ENCODE measurements around the gene RFC5.

Gene RFC5

GRCh38 chr12:118010903-118011302 lies 5.6 kb upstream of the RFC5 start:
- Histone ChIP-seq H3K9me3 (ENCODE audit: insufficient read depth, low read length) (no peaks in the 10 kb centered on the region), H3K79me2 (ENCODE audit: insufficient read depth, low read length) (no peaks in the 10 kb centered on the region), H4K20me1 (ENCODE audit: low read depth, low read length) (no peaks in the 10 kb centered on the region), H3K9ac (ENCODE audit: low read length) (no peak overlapping the region), H3F3A (ENCODE audit: insufficient read depth) (no peaks in the 10 kb centered on the region), H3K4me2 (ENCODE audit: low read depth, low read length, poor library complexity, severe bottlenecking) (no peak overlapping the region), H3K9me2 (replicated peaks; ENCODE audit: insufficient read depth, low read length) (no peaks in the 10 kb centered on the region), H3K27me3 (ENCODE audit: low read length) (no peaks in the 10 kb centered on the region), H3K4me3 (ENCODE audit: insufficient read depth, low read length, poor library complexity, severe bottlenecking) (no peak overlapping the region), H2AFZ (ENCODE audit: low read depth, low read length, severe bottlenecking) (no peak overlapping the region), H3K36me3 (ENCODE audit: low read length) (no peaks in the 10 kb centered on the region), H3K27ac (ENCODE audit: low read depth, low read length) (no peak overlapping the region)
- no peak for TF ChIP-seq EZH2phosphoT487 (conservative IDR thresholded peaks at IDR 0.05; ENCODE audit: low read length)
- TF ChIP-seq, protein P1, sequence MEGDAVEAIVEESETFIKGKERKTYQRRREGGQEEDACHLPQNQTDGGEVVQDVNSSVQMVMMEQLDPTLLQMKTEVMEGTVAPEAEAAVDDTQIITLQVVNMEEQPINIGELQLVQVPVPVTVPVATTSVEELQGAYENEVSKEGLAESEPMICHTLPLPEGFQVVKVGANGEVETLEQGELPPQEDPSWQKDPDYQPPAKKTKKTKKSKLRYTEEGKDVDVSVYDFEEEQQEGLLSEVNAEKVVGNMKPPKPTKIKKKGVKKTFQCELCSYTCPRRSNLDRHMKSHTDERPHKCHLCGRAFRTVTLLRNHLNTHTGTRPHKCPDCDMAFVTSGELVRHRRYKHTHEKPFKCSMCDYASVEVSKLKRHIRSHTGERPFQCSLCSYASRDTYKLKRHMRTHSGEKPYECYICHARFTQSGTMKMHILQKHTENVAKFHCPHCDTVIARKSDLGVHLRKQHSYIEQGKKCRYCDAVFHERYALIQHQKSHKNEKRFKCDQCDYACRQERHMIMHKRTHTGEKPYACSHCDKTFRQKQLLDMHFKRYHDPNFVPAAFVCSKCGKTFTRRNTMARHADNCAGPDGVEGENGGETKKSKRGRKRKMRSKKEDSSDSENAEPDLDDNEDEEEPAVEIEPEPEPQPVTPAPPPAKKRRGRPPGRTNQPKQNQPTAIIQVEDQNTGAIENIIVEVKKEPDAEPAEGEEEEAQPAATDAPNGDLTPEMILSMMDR (IDR thresholded peaks at IDR 0.05; ENCODE audit: insufficient read depth, low read length, poor library complexity, severe bottlenecking), result no peak

DNA sequence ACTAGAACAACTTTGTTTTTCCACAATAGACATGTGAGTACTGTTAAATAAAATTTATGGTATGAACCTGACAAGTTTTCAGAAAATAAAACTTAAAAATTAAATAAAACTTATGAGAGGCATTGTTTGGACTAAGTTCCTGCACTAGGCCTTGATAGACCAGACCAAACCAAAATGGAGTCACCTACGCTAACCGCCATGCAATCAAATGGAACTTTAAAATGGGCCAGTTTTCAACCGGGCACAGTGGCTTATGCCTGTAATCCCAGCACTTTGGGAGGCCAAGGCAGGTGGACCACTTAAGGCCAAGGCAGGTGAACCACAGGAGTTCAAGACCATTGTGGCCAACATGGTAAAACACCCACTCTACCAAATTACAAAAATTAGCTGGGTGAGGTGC lies 5.1 kb upstream of the RFC5 start:
- Histone ChIP-seq H3K79me2 (ENCODE audit: insufficient read depth, low read length) (no peaks in the 10 kb centered on the region), H3K27ac (ENCODE audit: low read depth, low read length) (no peak overlapping the region)

GRCh38 chr12:118011961-118012360 lies 4.5 kb upstream of the RFC5 start:
- Histone ChIP-seq H3K27ac (ENCODE audit: low read depth, low read length) (no peak overlapping the region), H3K9ac (ENCODE audit: low read length) (no peak overlapping the region), H3K27me3 (ENCODE audit: low read length) (no peaks in the 10 kb centered on the region), H3K9me2 (replicated peaks; ENCODE audit: insufficient read depth, low read length) (no peaks in the 10 kb centered on the region), H3K36me3 (ENCODE audit: low read length) (no peaks in the 10 kb centered on the region), H3K79me2 (ENCODE audit: insufficient read depth, low read length) (peaks cover 3% of the 10 kb centered on the region), H3K9me3 (ENCODE audit: insufficient read depth, low read length) (no peaks in the 10 kb centered on the region), H3K4me2 (ENCODE audit: low read depth, low read length, poor library complexity, severe bottlenecking) (no peak overlapping the region), H2AFZ (ENCODE audit: low read depth, low read length, severe bottlenecking) (no peak overlapping the region), H3K4me3 (ENCODE audit: insufficient read depth, low read length, poor library complexity, severe bottlenecking) (no peak overlapping the region), H4K20me1 (ENCODE audit: low read depth, low read length) (no peaks in the 10 kb centered on the region), H3F3A (ENCODE audit: insufficient read depth) (no peaks in the 10 kb centered on the region)
- TF ChIP-seq EZH2phosphoT487 (conservative IDR thresholded peaks at IDR 0.05; ENCODE audit: low read length), result no peak
- TF ChIP-seq, protein P1 (IDR thresholded peaks at IDR 0.05; ENCODE audit: insufficient read depth, low read length, poor library complexity, severe bottlenecking), result no peak

More for the DNA sequence above, 5.1 kb upstream of the RFC5 start:
- Histone ChIP-seq H3K9me3 (ENCODE audit: insufficient read depth, low read length) (no peaks in the 10 kb centered on the region), H3K9ac (ENCODE audit: low read length) (no peak overlapping the region), H2AFZ (ENCODE audit: low read depth, low read length, severe bottlenecking) (no peak overlapping the region), H3K27me3 (ENCODE audit: low read length) (no peaks in the 10 kb centered on the region), H3F3A (ENCODE audit: insufficient read depth) (no peaks in the 10 kb centered on the region), H3K4me3 (ENCODE audit: insufficient read depth, low read length, poor library complexity, severe bottlenecking) (no peak overlapping the region), H3K36me3 (ENCODE audit: low read length) (no peaks in the 10 kb centered on the region), H3K4me2 (ENCODE audit: low read depth, low read length, poor library complexity, severe bottlenecking) (no peak overlapping the region), H3K9me2 (replicated peaks; ENCODE audit: insufficient read depth, low read length) (no peaks in the 10 kb centered on the region), H4K20me1 (ENCODE audit: low read depth, low read length) (no peaks in the 10 kb centered on the region)
- no peak for TF ChIP-seq EZH2phosphoT487 (conservative IDR thresholded peaks at IDR 0.05; ENCODE audit: low read length)
- TF ChIP-seq, protein P1 (IDR thresholded peaks at IDR 0.05; ENCODE audit: insufficient read depth, low read length, poor library complexity, severe bottlenecking), result no peak
